Measurements from ENCODE around the gene LAMTOR2. TPM values are rescaled to one million over a fixed set of nuclear protein-coding genes. Genes with fewer than 3 reads are reported as not detected.
"Not testable (repeated sequence)": the region's sequence is repeated elsewhere in the genome, so short reads cannot be mapped to it uniquely, and the experiment has no call there.

The LAMTOR2 gene
- total and polyA plus RNA-seq, 5 donors from 2014 or later = 20.2 to 162 (median 118) TPM

GRCh38 chr1:156020293-156021092 is 34.1 kb upstream of the LAMTOR2 start, which contains the start of gene SSR2:
Gene SSR2 (minus strand): TSS chr1:156020951. CDS start chr1:156020167, 784 bp downstream.
- Mint-ChIP-seq H3K9me3 (no peaks in the 10 kb centered on the region), H3K4me1 (peaks cover 14 to 36% (median 22%) of the 10 kb centered on the region in 4 donors), H3K36me3 (peaks cover 16% of the 10 kb centered on the region), H3K4me3 (peak within 1 kb of the TSS; percentile 96 to 100 (median 99)), H3K27ac (peak within 1 kb of the TSS; percentile 96 to 99 (median 98)), H3K27me3 (peaks cover 5% of the 10 kb centered on the region)
- Histone ChIP-seq H3K27me3 (ENCODE audit: control insufficient read depth, insufficient read depth, low read length) (no peaks in the 10 kb centered on the region), H3K4me1 (ENCODE audit: control insufficient read depth, insufficient read depth, low read length, poor library complexity, severe bottlenecking) (peaks cover 14% of the 10 kb centered on the region), H3K4me3 (ENCODE audit: low read depth, low read length) (peak within 1 kb of the TSS; percentile 86), H3K36me3 (ENCODE audit: control insufficient read depth, insufficient read depth, low read length) (peaks cover 11% of the 10 kb centered on the region), H3K9me3 (ENCODE audit: control insufficient read depth in 2 of 2, low read length in 2 of 2) (no peaks in the 10 kb centered on the region), H3K27ac (ENCODE audit: insufficient read depth, low read length, poor library complexity, severe bottlenecking) (peak within 1 kb of the TSS; percentile 76)
- DNase-seq = peak; percentile 84 to 94 (median 87)
- peak; percentile 99 for ATAC-seq (ENCODE audit: low read depth in 2 of 2)

- peaks cover 14% of the 10 kb centered on the region for H3K4me1 ChIP-seq (ENCODE audit: control insufficient read depth, insufficient read depth, low read length, poor library complexity, severe bottlenecking)
- H3K9me3 ChIP-seq (ENCODE audit: control insufficient read depth in 2 of 2, low read length in 2 of 2) = no peaks in the 10 kb centered on the region
- H3K27ac Mint-ChIP-seq = peak overlapping the region; percentile 96 to 99 (median 98)
- H3K36me3 ChIP-seq (ENCODE audit: control insufficient read depth, insufficient read depth, low read length) = peaks cover 11% of the 10 kb centered on the region
- H3K9me3 Mint-ChIP-seq = no peaks in the 10 kb centered on the region
- H3K4me3 Mint-ChIP-seq = peak overlapping the region; percentile 96 to 100 (median 99)
- peaks cover 16% of the 10 kb centered on the region for H3K36me3 Mint-ChIP-seq
- H3K4me3 ChIP-seq (ENCODE audit: low read depth, low read length) = peak overlapping the region; percentile 81
- H3K27me3 Mint-ChIP-seq = peaks cover 5% of the 10 kb centered on the region
- peaks cover 14 to 40% (median 22%) of the 10 kb centered on the region in 4 donors for H3K4me1 Mint-ChIP-seq
- ATAC-seq (ENCODE audit: low read depth in 2 of 2) (no peak), DNase-seq (no peak)
- H3K27me3 ChIP-seq (ENCODE audit: control insufficient read depth, insufficient read depth, low read length) = no peaks in the 10 kb centered on the region
- H3K27ac ChIP-seq (ENCODE audit: insufficient read depth, low read length, poor library complexity, severe bottlenecking) = peak overlapping the region; percentile 76
Observed at GRCh38 chr1:156021093-156021428, 33.5 kb upstream of the LAMTOR2 start.

GRCh38 chr1:156021954-156022353 is 32.6 kb upstream of the LAMTOR2 start:
- Histone ChIP-seq H3K4me1 (ENCODE audit: control insufficient read depth, insufficient read depth, low read length, poor library complexity, severe bottlenecking) (peaks cover 14% of the 10 kb centered on the region), H3K9me3 (ENCODE audit: control insufficient read depth in 2 of 2, low read length in 2 of 2) (no peaks in the 10 kb centered on the region), H3K27me3 (ENCODE audit: control insufficient read depth, insufficient read depth, low read length) (no peaks in the 10 kb centered on the region), H3K4me3 (ENCODE audit: low read depth, low read length) (no peak overlapping the region), H3K27ac (ENCODE audit: insufficient read depth, low read length, poor library complexity, severe bottlenecking) (no peak overlapping the region), H3K36me3 (ENCODE audit: control insufficient read depth, insufficient read depth, low read length) (peaks cover 6% of the 10 kb centered on the region)
- ATAC-seq (ENCODE audit: low read depth in 2 of 2) = no peak
- Mint-ChIP-seq H3K4me3 (peak overlapping the region; percentile 59 to 78 (median 66)), H3K27me3 (peaks cover 5% of the 10 kb centered on the region), H3K36me3 (peaks cover 9% of the 10 kb centered on the region), H3K4me1 (peaks cover 12 to 38% (median 20%) of the 10 kb centered on the region in 4 donors), H3K9me3 (no peaks in the 10 kb centered on the region), H3K27ac (peak overlapping the region in 1 of 3 donors; percentile 78)
- DNase-seq = no peak

GRCh38 chr1:156024801-156025200 is 29.8 kb upstream of the LAMTOR2 start:
- no peaks in the 10 kb centered on the region for H3K36me3 Mint-ChIP-seq
- peak overlapping the region in 1 of 3 donors; percentile 15 for H3K27ac Mint-ChIP-seq
- Histone ChIP-seq H3K27ac (ENCODE audit: insufficient read depth, low read length, poor library complexity, severe bottlenecking) (no peak overlapping the region), H3K4me1 (ENCODE audit: control insufficient read depth, insufficient read depth, low read length, poor library complexity, severe bottlenecking) (peaks cover 10% of the 10 kb centered on the region), H3K9me3 (ENCODE audit: control insufficient read depth in 2 of 2, low read length in 2 of 2) (no peaks in the 10 kb centered on the region), H3K36me3 (ENCODE audit: control insufficient read depth, insufficient read depth, low read length) (no peaks in the 10 kb centered on the region), H3K4me3 (ENCODE audit: low read depth, low read length) (no peak overlapping the region), H3K27me3 (ENCODE audit: control insufficient read depth, insufficient read depth, low read length) (no peaks in the 10 kb centered on the region)
- H3K4me3 Mint-ChIP-seq = no peak overlapping the region
- peaks cover 5% of the 10 kb centered on the region for H3K27me3 Mint-ChIP-seq
- no peaks in the 10 kb centered on the region for H3K9me3 Mint-ChIP-seq
- no peak for ATAC-seq (ENCODE audit: low read depth in 2 of 2)
- no peak for DNase-seq
- H3K4me1 Mint-ChIP-seq = peaks cover 4 to 21% (median 11%) of the 10 kb centered on the region in 4 donors

- no peak overlapping the region for H3K4me3 ChIP-seq (ENCODE audit: low read depth, low read length)
- Mint-ChIP-seq H3K27me3 (no peaks in the 10 kb centered on the region), H3K4me1 (peaks cover 0 to 12% (median 3%) of the 10 kb centered on the region in 4 donors), H3K27ac (no peak overlapping the region), H3K9me3 (no peaks in the 10 kb centered on the region), H3K4me3 (no peak overlapping the region), H3K36me3 (no peaks in the 10 kb centered on the region)
- peak in 2 of 3 donors; percentile 12 to 44 for DNase-seq
- ATAC-seq (ENCODE audit: low read depth in 2 of 2) = peak; percentile 54 to 72
- no peak overlapping the region for H3K27ac ChIP-seq (ENCODE audit: insufficient read depth, low read length, poor library complexity, severe bottlenecking)
- peaks cover 3% of the 10 kb centered on the region for H3K4me1 ChIP-seq (ENCODE audit: control insufficient read depth, insufficient read depth, low read length, poor library complexity, severe bottlenecking)
- H3K36me3 ChIP-seq (ENCODE audit: control insufficient read depth, insufficient read depth, low read length) = no peaks in the 10 kb centered on the region
- no peaks in the 10 kb centered on the region for H3K27me3 ChIP-seq (ENCODE audit: control insufficient read depth, insufficient read depth, low read length)
- no peaks in the 10 kb centered on the region for H3K9me3 ChIP-seq (ENCODE audit: control insufficient read depth in 2 of 2, low read length in 2 of 2)
Observed at GRCh38 chr1:156025876-156026275, 28.7 kb upstream of the LAMTOR2 start.

- H3K27me3 Mint-ChIP-seq = no peaks in the 10 kb centered on the region
- no peaks in the 10 kb centered on the region for H3K36me3 ChIP-seq (ENCODE audit: control insufficient read depth, insufficient read depth, low read length)
- peaks cover 0 to 10% (median 0%) of the 10 kb centered on the region in 4 donors for H3K4me1 Mint-ChIP-seq
- H3K9me3 ChIP-seq (ENCODE audit: control insufficient read depth in 2 of 2, low read length in 2 of 2) = no peaks in the 10 kb centered on the region
- H3K27me3 ChIP-seq (ENCODE audit: control insufficient read depth, insufficient read depth, low read length) = no peaks in the 10 kb centered on the region
- H3K4me1 ChIP-seq (ENCODE audit: control insufficient read depth, insufficient read depth, low read length, poor library complexity, severe bottlenecking) = no peaks in the 10 kb centered on the region
- no peaks in the 10 kb centered on the region for H3K9me3 Mint-ChIP-seq
- no peak overlapping the region for H3K27ac Mint-ChIP-seq
- no peak overlapping the region for H3K27ac ChIP-seq (ENCODE audit: insufficient read depth, low read length, poor library complexity, severe bottlenecking)
- H3K4me3 ChIP-seq (ENCODE audit: low read depth, low read length) = no peak overlapping the region
- no peak for ATAC-seq (ENCODE audit: low read depth in 2 of 2)
- H3K4me3 Mint-ChIP-seq = no peak overlapping the region
- no peaks in the 10 kb centered on the region for H3K36me3 Mint-ChIP-seq
- DNase-seq = no peak
Observed at GRCh38 chr1:156026588-156026987, 28.0 kb upstream of the LAMTOR2 start.

GRCh38 chr1:156033011-156033410 is 21.6 kb upstream of the LAMTOR2 start:
- H3K9me3 Mint-ChIP-seq = no peaks in the 10 kb centered on the region

GRCh38 chr1:156034991-156035390 is 19.6 kb upstream of the LAMTOR2 start:
- H3K27ac Mint-ChIP-seq; H3K4me3 Mint-ChIP-seq; H3K4me1 ChIP-seq (ENCODE audit: control insufficient read depth, insufficient read depth, low read length, poor library complexity, severe bottlenecking); H3K27me3 ChIP-seq (ENCODE audit: control insufficient read depth, insufficient read depth, low read length); H3K27ac ChIP-seq (ENCODE audit: insufficient read depth, low read length, poor library complexity, severe bottlenecking); H3K9me3 Mint-ChIP-seq; H3K9me3 ChIP-seq (ENCODE audit: control insufficient read depth in 2 of 2, low read length in 2 of 2); H3K4me1 Mint-ChIP-seq; ATAC-seq (ENCODE audit: low read depth in 2 of 2); H3K4me3 ChIP-seq (ENCODE audit: low read depth, low read length); H3K27me3 Mint-ChIP-seq; DNase-seq: not testable (repeated sequence)
- H3K36me3 ChIP-seq (ENCODE audit: control insufficient read depth, insufficient read depth, low read length) = peaks cover 11% of the 10 kb centered on the region
- peaks cover 10% of the 10 kb centered on the region for H3K36me3 Mint-ChIP-seq

More at GRCh38 chr1:156033011-156033410, 21.6 kb upstream of the LAMTOR2 start:
- no peak for DNase-seq
- Histone ChIP-seq H3K4me3 (ENCODE audit: low read depth, low read length) (no peak overlapping the region), H3K36me3 (ENCODE audit: control insufficient read depth, insufficient read depth, low read length) (peaks cover 9% of the 10 kb centered on the region), H3K27me3 (ENCODE audit: control insufficient read depth, insufficient read depth, low read length) (no peaks in the 10 kb centered on the region), H3K9me3 (ENCODE audit: control insufficient read depth in 2 of 2, low read length in 2 of 2) (no peaks in the 10 kb centered on the region), H3K4me1 (ENCODE audit: control insufficient read depth, insufficient read depth, low read length, poor library complexity, severe bottlenecking) (no peaks in the 10 kb centered on the region), H3K27ac (ENCODE audit: insufficient read depth, low read length, poor library complexity, severe bottlenecking) (no peak overlapping the region)
- H3K4me1 Mint-ChIP-seq = no peaks in the 10 kb centered on the region
- H3K36me3 Mint-ChIP-seq = peaks cover 10% of the 10 kb centered on the region
- H3K27ac Mint-ChIP-seq = no peak overlapping the region
- H3K4me3 Mint-ChIP-seq = no peak overlapping the region
- no peaks in the 10 kb centered on the region for H3K27me3 Mint-ChIP-seq
- ATAC-seq (ENCODE audit: low read depth in 2 of 2) = no peak
